ENCODE measurements around the gene ITGB1BP1. TPM values are rescaled to one million over a fixed set of nuclear protein-coding genes. Genes with fewer than 3 reads are reported as not detected.
A peak's percentile ranks its signal among the peaks of the same experiment; 100 is the strongest.

ITGB1BP1 gene
- polyA plus RNA-seq, 1 donor from 2014 or later = 122 TPM

- H3K36me3 Mint-ChIP-seq = peaks cover 7% of the 10 kb centered on the region
- H3K4me3 Mint-ChIP-seq = no peak overlapping the region
Measured at GRCh38 chr2:9441556-9441955, 18.2 kb upstream of the ITGB1BP1 start.

DNA sequence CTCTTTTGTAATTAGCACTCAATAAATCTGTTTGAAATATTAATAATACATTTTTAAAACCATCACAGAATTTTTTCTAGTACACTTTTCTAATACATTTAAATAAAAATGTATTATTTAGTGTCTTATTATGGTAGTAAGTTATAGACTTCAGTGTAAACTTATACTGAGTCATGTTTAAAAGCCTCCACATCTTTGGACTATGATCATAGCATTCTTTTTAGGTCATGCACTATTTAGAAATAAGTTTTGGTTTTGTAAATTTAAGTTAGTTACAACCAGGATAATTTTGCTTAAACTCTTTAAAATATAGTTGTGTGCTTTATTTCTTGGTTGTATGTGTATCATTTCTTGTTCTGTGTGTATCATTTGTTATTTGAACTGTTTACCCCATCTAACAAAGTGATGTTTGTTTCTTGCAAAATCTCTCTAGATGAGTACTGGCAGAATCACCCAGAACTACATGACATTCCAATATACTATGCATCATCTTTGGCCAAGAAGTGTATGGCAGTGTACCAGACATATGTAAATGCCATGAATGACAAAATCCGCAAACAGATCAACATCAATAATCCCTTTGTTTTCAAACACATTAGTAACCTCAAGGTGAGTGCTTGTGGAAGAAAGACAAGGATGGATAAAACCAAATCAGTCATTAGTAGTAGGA lies 16.9 kb upstream of the ITGB1BP1 start:
- Mint-ChIP-seq H3K4me1 (peaks cover 0 to 2% (median 0%) of the 10 kb centered on the region in 3 donors), H3K9me3 (no peaks in the 10 kb centered on the region), H3K4me3 (no peak overlapping the region), H3K27me3 (no peaks in the 10 kb centered on the region), H3K36me3 (peaks cover 7% of the 10 kb centered on the region), H3K27ac (no peak overlapping the region)

More at GRCh38 chr2:9441556-9441955, 18.2 kb upstream of the ITGB1BP1 start:
- peaks cover 0 to 2% (median 0%) of the 10 kb centered on the region in 3 donors for H3K4me1 Mint-ChIP-seq
- peak overlapping the region in 1 of 3 donors; percentile 61 for H3K27ac Mint-ChIP-seq
- no peaks in the 10 kb centered on the region for H3K27me3 Mint-ChIP-seq
- no peaks in the 10 kb centered on the region for H3K9me3 Mint-ChIP-seq

DNA sequence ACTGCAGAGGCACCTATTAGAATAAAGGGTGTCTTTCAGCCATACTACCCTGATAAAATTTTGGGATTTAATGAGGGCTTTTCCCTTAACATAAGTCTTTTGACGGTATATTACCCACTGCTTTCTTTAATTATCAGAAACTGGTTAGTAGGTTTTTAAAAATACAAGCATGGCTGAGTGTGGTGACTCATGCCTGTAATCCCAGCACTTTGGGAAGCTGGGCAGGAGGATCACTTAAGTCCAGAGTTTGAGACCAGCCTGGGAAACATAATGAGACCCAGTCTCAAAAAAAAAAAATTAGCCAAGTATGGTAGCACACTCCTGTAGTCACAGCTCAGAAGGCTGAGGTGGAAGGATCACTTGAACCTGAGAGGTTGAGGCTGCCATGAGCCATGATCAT lies 16.2 kb upstream of the ITGB1BP1 start:
- H3K36me3 Mint-ChIP-seq = peaks cover 7% of the 10 kb centered on the region
- no peak overlapping the region for H3K4me3 Mint-ChIP-seq
- H3K9me3 Mint-ChIP-seq = no peaks in the 10 kb centered on the region
- H3K4me1 Mint-ChIP-seq = peaks cover 0 to 2% (median 2%) of the 10 kb centered on the region in 3 donors
- no peak overlapping the region for H3K27ac Mint-ChIP-seq
- H3K27me3 Mint-ChIP-seq = no peaks in the 10 kb centered on the region

DNA sequence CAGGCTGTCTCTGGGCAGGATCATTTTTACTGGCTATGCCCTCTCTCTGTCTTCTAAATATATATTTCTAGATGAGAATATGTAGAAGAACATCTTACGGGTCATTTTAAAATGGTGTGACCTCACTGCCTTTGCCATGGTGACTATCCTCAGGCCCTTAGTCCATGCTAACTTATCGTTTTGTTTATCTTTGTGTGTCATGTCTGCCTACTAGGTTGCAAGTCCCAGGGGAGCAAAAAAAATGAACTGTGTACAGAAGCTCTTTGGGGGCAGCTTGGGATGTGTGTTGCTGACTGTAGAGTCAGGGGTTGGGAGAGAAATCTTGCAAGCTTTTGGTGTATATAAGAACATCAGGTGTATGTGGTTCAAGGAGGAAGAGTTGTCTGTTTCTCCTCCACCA lies 11.2 kb upstream of the ITGB1BP1 start:
- H3K27ac Mint-ChIP-seq = no peak overlapping the region
- H3K4me3 Mint-ChIP-seq = no peak overlapping the region
- no peaks in the 10 kb centered on the region for H3K27me3 Mint-ChIP-seq
- H3K36me3 Mint-ChIP-seq = peaks cover 12% of the 10 kb centered on the region
- peaks cover 0 to 2% (median 0%) of the 10 kb centered on the region in 3 donors for H3K4me1 Mint-ChIP-seq
- no peaks in the 10 kb centered on the region for H3K9me3 Mint-ChIP-seq

- Mint-ChIP-seq H3K9me3 (no peaks in the 10 kb centered on the region), H3K36me3 (peaks cover 12% of the 10 kb centered on the region), H3K27ac (peak overlapping the region in 1 of 3 donors; percentile 47), H3K4me1 (peaks cover 0 to 2% (median 2%) of the 10 kb centered on the region in 3 donors), H3K4me3 (no peak overlapping the region), H3K27me3 (no peaks in the 10 kb centered on the region)
Measured at GRCh38 chr2:9430316-9431293, 7.3 kb upstream of the ITGB1BP1 start.

- H3K27ac Mint-ChIP-seq = no peak overlapping the region
- no peaks in the 10 kb centered on the region for H3K27me3 Mint-ChIP-seq
- peaks cover 0 to 2% (median 0%) of the 10 kb centered on the region in 3 donors for H3K4me1 Mint-ChIP-seq
- no peak overlapping the region for H3K4me3 Mint-ChIP-seq
- no peaks in the 10 kb centered on the region for H3K9me3 Mint-ChIP-seq
- peaks cover 12% of the 10 kb centered on the region for H3K36me3 Mint-ChIP-seq
Measured at GRCh38 chr2:9428965-9429577, 5.7 kb upstream of the ITGB1BP1 start.

DNA sequence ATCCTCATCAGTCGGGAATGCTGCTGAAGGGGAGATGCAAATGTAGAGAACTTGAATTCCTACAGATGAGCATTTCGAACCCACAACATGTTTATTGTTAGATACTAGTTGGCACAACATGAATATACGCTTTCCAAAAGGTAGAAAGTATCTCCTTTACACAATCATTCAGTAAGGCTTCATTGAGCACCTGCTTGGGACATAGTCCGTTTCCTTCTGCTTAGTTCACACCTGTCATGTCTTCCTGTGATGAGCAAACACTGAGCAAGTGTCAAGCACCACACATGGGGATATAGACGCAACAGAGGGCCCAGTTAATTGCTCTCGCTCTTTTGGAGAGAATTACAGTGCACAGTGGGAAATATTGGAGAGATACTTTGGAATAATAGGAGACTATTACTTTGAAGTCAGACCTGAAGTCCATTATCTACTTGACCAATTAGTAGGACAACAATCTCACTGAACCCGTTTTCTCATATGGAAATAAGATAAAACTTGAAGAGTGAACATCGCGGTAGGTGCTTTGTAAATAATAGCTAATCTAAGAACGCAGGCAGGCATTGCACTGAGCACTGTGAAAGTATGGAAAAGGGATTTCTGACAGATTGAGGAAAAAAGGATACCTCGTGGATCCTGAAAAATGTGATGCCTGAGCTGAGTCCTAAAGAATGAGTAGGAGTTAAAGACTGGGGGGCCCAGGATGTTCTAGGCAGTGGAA lies 1.3 kb upstream of the ITGB1BP1 start:
- H3K27ac Mint-ChIP-seq = peak overlapping the region in 2 of 3 donors; percentile 94 to 96

GRCh38 chr2:9423922-9424272 lies 569 bp upstream of the ITGB1BP1 start:
- no peaks in the 10 kb centered on the region for H3K27me3 Mint-ChIP-seq
- no peaks in the 10 kb centered on the region for H3K9me3 Mint-ChIP-seq
- H3K4me3 Mint-ChIP-seq = no peak overlapping the region
- peak overlapping the region in 2 of 3 donors; percentile 94 to 96 for H3K27ac Mint-ChIP-seq
- no peaks in the 10 kb centered on the region for H3K36me3 Mint-ChIP-seq
- H3K4me1 Mint-ChIP-seq = peaks cover 10 to 21% (median 17%) of the 10 kb centered on the region in 3 donors

More for the DNA sequence above, 1.3 kb upstream of the ITGB1BP1 start:
- H3K4me3 Mint-ChIP-seq = no peak overlapping the region
- no peaks in the 10 kb centered on the region for H3K36me3 Mint-ChIP-seq
- peaks cover 10 to 21% (median 17%) of the 10 kb centered on the region in 3 donors for H3K4me1 Mint-ChIP-seq
- no peaks in the 10 kb centered on the region for H3K27me3 Mint-ChIP-seq
- H3K9me3 Mint-ChIP-seq = no peaks in the 10 kb centered on the region

DNA sequence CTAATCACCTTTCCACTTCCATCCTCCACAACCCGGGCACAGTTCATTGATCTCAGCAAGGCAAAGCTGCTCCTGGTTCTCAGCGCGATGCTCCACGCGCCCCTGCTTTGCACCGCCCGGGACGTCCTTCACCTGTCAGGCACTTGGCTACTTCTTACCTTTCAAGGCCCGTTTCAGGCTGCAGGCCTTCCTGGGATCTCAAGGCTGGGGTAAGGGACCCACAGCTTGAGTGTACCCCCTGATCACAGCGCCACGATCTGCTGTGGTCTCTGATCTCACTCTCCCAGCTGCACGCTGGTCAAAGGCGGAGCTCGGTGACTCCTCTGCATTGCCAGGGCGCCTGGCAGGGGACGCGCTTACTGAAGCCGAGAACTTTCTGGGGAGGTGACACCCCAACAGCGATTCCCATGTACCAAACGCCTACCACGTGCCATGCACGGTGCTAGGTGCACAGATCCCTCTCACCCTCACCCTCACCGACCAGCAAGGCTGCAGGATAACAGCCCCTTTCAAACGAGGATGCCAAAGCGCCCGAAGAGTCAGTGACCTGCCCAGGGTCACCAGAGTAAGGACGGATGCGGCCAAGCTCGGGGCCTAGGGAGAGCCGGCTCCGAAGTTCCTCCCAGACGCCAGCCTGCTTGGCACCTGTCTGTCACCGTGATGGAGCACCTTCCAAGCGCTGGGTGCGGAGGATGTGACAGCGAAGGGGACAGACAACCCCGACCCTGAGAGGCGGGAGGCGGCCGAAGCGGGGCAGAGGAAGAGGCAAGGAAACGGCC lies 818 bp downstream of the ITGB1BP1 start:
- Mint-ChIP-seq H3K4me1 (peaks cover 10 to 24% (median 15%) of the 10 kb centered on the region in 3 donors), H3K27me3 (no peaks in the 10 kb centered on the region), H3K27ac (peak overlapping the region in 1 of 3 donors; percentile 91), H3K4me3 (peak overlapping the region in 2 of 4 donors; percentile 95 to 96), H3K9me3 (no peaks in the 10 kb centered on the region), H3K36me3 (peaks cover 2% of the 10 kb centered on the region)

- no peaks in the 10 kb centered on the region for H3K27me3 Mint-ChIP-seq
- peak overlapping the region in 3 of 4 donors; percentile 44 to 85 (median 69) for H3K4me3 Mint-ChIP-seq
- H3K9me3 Mint-ChIP-seq = no peaks in the 10 kb centered on the region
- H3K36me3 Mint-ChIP-seq = peaks cover 2% of the 10 kb centered on the region
- peak overlapping the region in 1 of 3 donors; percentile 80 for H3K27ac Mint-ChIP-seq
- H3K4me1 Mint-ChIP-seq = peaks cover 10 to 27% (median 19%) of the 10 kb centered on the region in 3 donors
Measured at GRCh38 chr2:9420495-9420894, 2.8 kb downstream of the ITGB1BP1 start.

DNA sequence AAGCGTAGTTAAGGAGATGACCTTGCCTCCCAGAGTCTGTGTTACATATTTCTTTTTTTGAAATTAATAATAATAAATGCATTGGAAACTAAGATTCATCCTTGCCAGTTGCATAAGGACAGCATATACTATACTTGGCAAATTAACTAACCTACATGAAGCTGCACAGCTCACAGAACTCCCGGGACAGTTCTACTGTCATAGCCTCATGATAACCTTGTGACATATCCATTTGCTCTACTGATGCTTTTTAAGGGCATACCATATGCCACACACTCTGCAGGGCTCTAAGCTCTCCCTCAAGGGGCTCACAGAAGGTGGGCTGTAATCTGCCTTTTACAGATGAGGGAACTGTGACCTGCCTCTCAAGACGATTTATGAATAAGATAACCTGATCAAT lies 3.8 kb downstream of the ITGB1BP1 start:
- H3K4me3 Mint-ChIP-seq = peak overlapping the region in 1 of 4 donors; percentile 69
- no peaks in the 10 kb centered on the region for H3K27me3 Mint-ChIP-seq

GRCh38 chr2:9418746-9419145 lies 4.6 kb downstream of the ITGB1BP1 start:
- no peak overlapping the region for H3K27ac Mint-ChIP-seq

More for the DNA sequence above, 3.8 kb downstream of the ITGB1BP1 start:
- Mint-ChIP-seq H3K9me3 (no peaks in the 10 kb centered on the region), H3K27ac (peak overlapping the region in 1 of 3 donors; percentile 10), H3K36me3 (peaks cover 2% of the 10 kb centered on the region), H3K4me1 (peaks cover 10 to 27% (median 20%) of the 10 kb centered on the region in 3 donors)

GRCh38 chr2:9417725-9418124 lies 5.6 kb downstream of the ITGB1BP1 start:
- Mint-ChIP-seq H3K4me3 (no peak overlapping the region), H3K4me1 (peaks cover 10 to 25% (median 21%) of the 10 kb centered on the region in 3 donors), H3K9me3 (no peaks in the 10 kb centered on the region), H3K27ac (peak overlapping the region in 1 of 3 donors; percentile 69), H3K36me3 (peaks cover 7% of the 10 kb centered on the region), H3K27me3 (no peaks in the 10 kb centered on the region)

More at GRCh38 chr2:9418746-9419145, 4.6 kb downstream of the ITGB1BP1 start:
- Mint-ChIP-seq H3K9me3 (no peaks in the 10 kb centered on the region), H3K36me3 (peaks cover 7% of the 10 kb centered on the region), H3K27me3 (no peaks in the 10 kb centered on the region), H3K4me3 (peak overlapping the region in 1 of 4 donors; percentile 68), H3K4me1 (peaks cover 10 to 27% (median 21%) of the 10 kb centered on the region in 3 donors)

Data from IgD-negative memory B cell (primary cell).